ENCODE results near the gene HRH2.

Gene HRH2

DNA sequence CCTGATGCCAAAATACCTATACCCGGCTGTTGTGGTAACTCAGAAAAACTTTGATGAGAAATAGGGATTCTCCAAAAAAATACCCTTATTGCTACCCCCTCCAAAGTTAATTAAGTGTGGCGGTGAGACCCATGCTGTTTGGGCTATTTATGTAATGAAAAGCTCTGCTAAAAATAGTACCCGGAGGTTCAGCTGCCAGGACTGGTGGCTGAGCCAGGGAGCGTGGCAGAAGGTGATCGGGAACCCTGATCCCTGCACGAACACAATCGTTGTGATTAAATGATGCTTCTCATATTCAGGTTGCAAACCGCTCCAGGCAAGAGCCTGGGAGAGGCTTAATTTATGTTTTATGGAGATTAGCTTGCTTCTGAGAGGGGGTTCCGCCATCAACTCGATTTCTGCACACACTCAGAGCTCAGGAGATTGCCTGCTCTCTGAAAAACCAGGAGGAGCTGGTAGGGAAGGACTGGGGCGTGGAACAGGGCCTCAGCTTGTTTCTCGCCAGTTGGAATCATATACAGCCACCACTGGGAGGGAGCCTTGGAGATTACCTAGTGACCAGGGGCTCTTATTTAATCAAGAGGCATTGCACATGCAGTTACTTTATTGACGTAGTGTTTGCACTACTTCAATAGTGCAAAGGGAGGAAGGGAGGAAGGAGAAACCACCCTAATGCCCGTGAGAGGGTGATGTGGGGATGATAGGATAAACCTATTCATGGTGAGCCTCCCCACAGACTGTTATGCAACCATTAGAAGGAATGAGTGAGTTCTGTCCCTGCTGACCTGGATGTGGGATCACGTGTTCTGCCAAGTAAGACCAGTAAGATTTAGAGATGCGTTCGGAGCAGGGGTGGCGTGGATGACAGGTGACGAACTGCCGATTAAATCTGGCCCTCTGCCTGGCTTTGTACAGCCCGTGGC is 23.4 kb downstream of the HRH2 start:
- H3K9me3 ChIP-seq: no peaks in the 10 kb centered on the region
- H3K9ac ChIP-seq: peak overlapping the region; percentile 11; the same call in 1 of the 2 replicates
- peaks cover 41% of the 10 kb centered on the region for H3K36me3 ChIP-seq
- no peaks in the 10 kb centered on the region for H3K27me3 ChIP-seq
- H3K27ac ChIP-seq: no peak overlapping the region; the same call in 1 of the 2 replicates
- H3K4me3 ChIP-seq: no peak overlapping the region
- H4K20me1 ChIP-seq: peaks cover 58% of the 10 kb centered on the region
- peaks cover 82% of the 10 kb centered on the region for H3K4me1 ChIP-seq
- peak overlapping the region; percentile 76 for H3K4me2 ChIP-seq
- TF ChIP-seq Cebpa-rat (IDR thresholded peaks at IDR 0.05): no peak

DNA sequence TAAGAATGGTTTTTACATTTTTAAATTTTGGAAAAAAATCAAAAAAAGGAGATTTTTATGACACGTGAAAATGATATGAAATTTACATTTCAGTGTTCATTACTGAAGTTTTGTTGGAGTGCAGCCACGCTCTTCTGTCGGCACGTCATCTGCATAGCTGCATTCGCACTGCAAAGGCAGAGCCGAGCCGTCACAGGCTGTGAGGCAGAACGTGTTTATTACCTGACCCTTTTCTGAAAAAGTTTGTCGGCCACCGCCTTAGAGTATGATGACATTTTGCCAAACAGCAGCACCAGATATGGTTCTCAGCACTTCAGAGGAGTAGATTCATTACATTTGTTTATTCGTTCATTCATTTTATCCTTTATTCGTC is 24.1 kb downstream of the HRH2 start:
- Histone ChIP-seq H3K27ac (no peak overlapping the region), H3K4me1 (peaks cover 76% of the 10 kb centered on the region), H3K9ac (no peak overlapping the region), H3K9me3 (no peaks in the 10 kb centered on the region), H3K4me3 (no peak overlapping the region), H3K4me2 (no peak overlapping the region), H4K20me1 (peaks cover 53% of the 10 kb centered on the region), H3K36me3 (peaks cover 48% of the 10 kb centered on the region), H3K27me3 (no peaks in the 10 kb centered on the region)
- no peak for TF ChIP-seq Cebpa-rat (IDR thresholded peaks at IDR 0.05)

DNA sequence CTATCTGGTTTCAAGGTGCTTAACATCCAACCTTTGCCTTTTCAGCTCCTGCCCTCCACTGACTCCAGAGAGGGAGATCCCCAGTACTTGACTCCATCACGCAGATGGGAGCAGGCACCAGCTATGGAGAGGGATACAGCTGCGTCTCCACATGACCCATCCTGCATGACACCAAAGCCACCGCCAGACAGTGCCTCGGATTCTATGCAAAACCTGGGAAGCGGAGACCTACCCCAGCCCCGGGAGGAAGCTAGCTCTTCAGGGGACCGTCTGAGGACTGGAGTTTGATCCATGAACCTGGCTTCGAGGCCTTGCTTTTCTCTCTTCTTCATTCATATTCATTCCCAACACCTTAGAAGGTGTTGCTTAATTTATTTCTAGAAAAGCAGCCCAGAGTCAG is 24.8 kb downstream of the HRH2 start:
- Histone ChIP-seq H3K4me3 (no peak overlapping the region), H3K27me3 (no peaks in the 10 kb centered on the region), H4K20me1 (peaks cover 46% of the 10 kb centered on the region), H3K27ac (no peak overlapping the region), H3K9ac (no peak overlapping the region), H3K4me2 (no peak overlapping the region; the same call in 1 of the 2 replicates), H3K9me3 (no peaks in the 10 kb centered on the region), H3K36me3 (peaks cover 55% of the 10 kb centered on the region), H3K4me1 (peaks cover 69% of the 10 kb centered on the region)
- TF ChIP-seq Cebpa-rat (IDR thresholded peaks at IDR 0.05): no peak

DNA sequence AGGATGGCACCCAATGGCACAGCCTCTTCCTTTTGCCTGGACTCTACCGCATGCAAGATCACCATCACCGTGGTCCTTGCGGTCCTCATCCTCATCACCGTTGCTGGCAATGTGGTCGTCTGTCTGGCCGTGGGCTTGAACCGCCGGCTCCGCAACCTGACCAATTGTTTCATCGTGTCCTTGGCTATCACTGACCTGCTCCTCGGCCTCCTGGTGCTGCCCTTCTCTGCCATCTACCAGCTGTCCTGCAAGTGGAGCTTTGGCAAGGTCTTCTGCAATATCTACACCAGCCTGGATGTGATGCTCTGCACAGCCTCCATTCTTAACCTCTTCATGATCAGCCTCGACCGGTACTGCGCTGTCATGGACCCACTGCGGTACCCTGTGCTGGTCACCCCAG is 25.4 kb downstream of the HRH2 start:
- peaks cover 67% of the 10 kb centered on the region for H3K4me1 ChIP-seq
- H3K27me3 ChIP-seq: no peaks in the 10 kb centered on the region
- peaks cover 40% of the 10 kb centered on the region for H4K20me1 ChIP-seq
- peak overlapping the region; percentile 51 for H3K4me2 ChIP-seq
- no peaks in the 10 kb centered on the region for H3K9me3 ChIP-seq
- no peak for TF ChIP-seq Cebpa-rat (IDR thresholded peaks at IDR 0.05)
- H3K9ac ChIP-seq: no peak overlapping the region
- no peak overlapping the region for H3K27ac ChIP-seq
- peaks cover 58% of the 10 kb centered on the region for H3K36me3 ChIP-seq
- no peak overlapping the region for H3K4me3 ChIP-seq

DNA sequence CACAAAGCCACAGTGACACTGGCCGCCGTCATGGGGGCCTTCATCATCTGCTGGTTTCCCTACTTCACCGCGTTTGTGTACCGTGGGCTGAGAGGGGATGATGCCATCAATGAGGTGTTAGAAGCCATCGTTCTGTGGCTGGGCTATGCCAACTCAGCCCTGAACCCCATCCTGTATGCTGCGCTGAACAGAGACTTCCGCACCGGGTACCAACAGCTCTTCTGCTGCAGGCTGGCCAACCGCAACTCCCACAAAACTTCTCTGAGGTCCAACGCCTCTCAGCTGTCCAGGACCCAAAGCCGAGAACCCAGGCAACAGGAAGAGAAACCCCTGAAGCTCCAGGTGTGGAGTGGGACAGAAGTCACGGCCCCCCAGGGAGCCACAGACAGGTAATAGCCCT is 26.1 kb downstream of the HRH2 start:
- no peak overlapping the region for H3K27ac ChIP-seq
- peak overlapping the region; percentile 51 for H3K4me2 ChIP-seq
- peaks cover 67% of the 10 kb centered on the region for H3K4me1 ChIP-seq
- H4K20me1 ChIP-seq: peaks cover 33% of the 10 kb centered on the region; the same call in 1 of the 2 replicates
- H3K9ac ChIP-seq: no peak overlapping the region
- no peaks in the 10 kb centered on the region for H3K27me3 ChIP-seq
- H3K9me3 ChIP-seq: no peaks in the 10 kb centered on the region
- H3K4me3 ChIP-seq: no peak overlapping the region
- TF ChIP-seq Cebpa-rat (IDR thresholded peaks at IDR 0.05): no peak
- H3K36me3 ChIP-seq: peaks cover 58% of the 10 kb centered on the region

DNA sequence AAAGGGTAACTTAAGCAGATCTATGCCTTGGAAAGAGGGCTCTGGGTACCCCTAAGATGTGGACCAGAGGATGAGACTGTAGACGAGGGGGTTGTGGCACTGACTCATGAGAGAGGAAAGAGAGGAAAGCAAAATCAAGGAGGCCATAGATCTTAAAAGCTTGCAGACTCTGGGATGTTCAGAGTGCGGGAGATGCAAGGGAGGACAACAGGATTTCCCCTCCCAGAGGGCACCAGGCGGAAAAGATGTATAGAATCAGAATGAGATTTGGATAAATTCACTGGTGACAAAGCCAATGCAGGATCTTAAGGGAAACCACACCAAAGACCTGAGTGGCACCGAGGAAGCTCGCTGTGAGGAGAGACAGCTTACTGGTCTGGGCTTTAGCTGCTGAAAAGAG is 27.1 kb downstream of the HRH2 start:
- no peak overlapping the region for H3K9ac ChIP-seq
- no peak overlapping the region for H3K27ac ChIP-seq
- H3K9me3 ChIP-seq: no peaks in the 10 kb centered on the region
- no peak overlapping the region for H3K4me3 ChIP-seq
- H3K27me3 ChIP-seq: no peaks in the 10 kb centered on the region
- H3K4me2 ChIP-seq: peak overlapping the region; percentile 51
- TF ChIP-seq Cebpa-rat (IDR thresholded peaks at IDR 0.05): no peak
- H3K4me1 ChIP-seq: peaks cover 67% of the 10 kb centered on the region
- peaks cover 23% of the 10 kb centered on the region; the same call in 1 of the 2 replicates for H4K20me1 ChIP-seq
- H3K36me3 ChIP-seq: peaks cover 58% of the 10 kb centered on the region

DNA sequence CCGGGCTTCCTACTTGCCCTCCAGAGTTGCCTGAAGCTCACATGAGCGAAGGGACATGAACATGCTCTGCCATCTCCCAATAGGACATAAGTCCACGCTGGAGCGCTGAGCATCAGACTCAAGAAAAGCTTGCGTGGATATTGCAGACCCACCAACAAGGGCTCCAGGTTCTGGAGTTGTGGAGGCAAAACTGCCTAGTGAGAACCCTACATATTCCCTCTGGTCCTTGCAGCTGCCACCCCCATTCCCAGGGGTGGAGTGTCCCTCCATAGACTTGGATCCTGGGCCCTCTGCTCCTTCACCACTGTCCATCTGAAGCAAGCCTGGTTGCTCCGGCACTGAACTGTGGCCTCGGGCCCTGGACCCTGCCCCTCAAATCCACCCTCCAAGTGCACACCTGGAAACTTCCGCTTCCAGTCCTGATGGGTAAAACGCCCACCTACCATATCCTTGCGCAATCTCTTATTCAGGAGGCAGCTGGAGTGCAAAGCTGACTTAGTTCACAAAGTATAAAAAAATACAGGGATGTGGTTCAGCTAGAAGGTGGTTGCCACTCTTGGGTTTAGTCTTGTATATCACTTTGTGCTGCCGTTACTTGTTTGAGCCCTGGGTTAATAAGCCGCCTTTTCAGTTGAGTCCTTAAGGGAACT is 28.0 kb downstream of the HRH2 start:
- Histone ChIP-seq H3K27me3 (no peaks in the 10 kb centered on the region), H3K4me3 (no peak overlapping the region), H3K9ac (no peak overlapping the region), H3K9me3 (no peaks in the 10 kb centered on the region), H3K4me2 (no peak overlapping the region), H3K4me1 (peaks cover 67% of the 10 kb centered on the region), H3K27ac (no peak overlapping the region), H3K36me3 (peaks cover 58% of the 10 kb centered on the region), H4K20me1 (peaks cover 14% of the 10 kb centered on the region; the same call in 1 of the 2 replicates)
- TF ChIP-seq Cebpa-rat (IDR thresholded peaks at IDR 0.05): peak; percentile 68; the same call in 1 of the 2 replicates

DNA sequence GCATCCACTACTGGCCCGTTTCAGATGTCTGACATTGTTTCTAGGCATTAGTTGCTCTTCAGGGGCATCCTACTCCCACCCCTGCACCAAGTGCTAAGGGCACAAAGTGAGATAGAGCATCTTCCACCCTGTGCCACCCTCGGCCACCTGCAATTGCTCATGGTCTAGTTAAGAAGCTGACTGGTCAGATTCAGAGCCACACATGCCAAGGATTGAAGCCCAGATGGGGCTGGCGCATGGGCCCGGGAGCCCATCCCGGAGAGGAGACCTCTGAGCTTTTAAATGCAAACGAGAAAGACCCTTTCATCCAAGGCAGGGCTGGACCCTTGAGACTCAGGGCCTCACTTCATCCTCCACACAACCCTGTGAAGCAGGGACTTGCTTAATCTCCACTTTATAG is 28.5 kb downstream of the HRH2 start:
- no peaks in the 10 kb centered on the region for H3K27me3 ChIP-seq
- no peak overlapping the region for H3K4me3 ChIP-seq
- peaks cover 67% of the 10 kb centered on the region for H3K4me1 ChIP-seq
- no peak for TF ChIP-seq Cebpa-rat (IDR thresholded peaks at IDR 0.05)
- H3K36me3 ChIP-seq: peaks cover 58% of the 10 kb centered on the region
- no peak overlapping the region for H3K27ac ChIP-seq
- no peaks in the 10 kb centered on the region for H3K9me3 ChIP-seq
- H4K20me1 ChIP-seq: peaks cover 9% of the 10 kb centered on the region; the same call in 1 of the 2 replicates
- no peak overlapping the region for H3K4me2 ChIP-seq
- H3K9ac ChIP-seq: no peak overlapping the region

DNA sequence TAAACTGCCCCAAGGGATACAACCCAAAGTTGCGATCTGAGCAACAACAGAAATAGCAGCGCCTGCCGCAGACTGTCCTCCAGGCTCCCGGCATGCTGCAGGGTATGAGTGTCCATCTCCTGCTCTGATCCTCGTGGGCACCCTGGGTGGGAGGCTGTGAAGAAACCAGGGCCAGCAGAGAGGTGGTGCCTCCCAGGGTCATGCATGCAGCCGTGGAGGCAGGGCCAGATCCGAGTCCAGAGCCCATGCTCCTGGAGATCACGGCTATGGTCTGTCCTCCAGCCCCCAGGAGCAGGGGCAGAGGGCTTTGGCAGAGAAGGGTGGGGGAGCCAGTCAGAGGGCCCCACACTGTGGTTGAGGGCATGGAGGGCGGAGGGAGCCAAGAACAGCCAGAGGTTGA is 29.0 kb downstream of the HRH2 start:
- H3K4me3 ChIP-seq: no peak overlapping the region
- H3K9me3 ChIP-seq: no peaks in the 10 kb centered on the region
- no peak overlapping the region for H3K27ac ChIP-seq
- TF ChIP-seq Cebpa-rat (IDR thresholded peaks at IDR 0.05): no peak
- no peak overlapping the region for H3K9ac ChIP-seq
- H4K20me1 ChIP-seq: peaks cover 7% of the 10 kb centered on the region; the same call in 1 of the 2 replicates
- no peak overlapping the region for H3K4me2 ChIP-seq
- peaks cover 66% of the 10 kb centered on the region for H3K4me1 ChIP-seq
- H3K27me3 ChIP-seq: no peaks in the 10 kb centered on the region
- peaks cover 58% of the 10 kb centered on the region for H3K36me3 ChIP-seq

DNA sequence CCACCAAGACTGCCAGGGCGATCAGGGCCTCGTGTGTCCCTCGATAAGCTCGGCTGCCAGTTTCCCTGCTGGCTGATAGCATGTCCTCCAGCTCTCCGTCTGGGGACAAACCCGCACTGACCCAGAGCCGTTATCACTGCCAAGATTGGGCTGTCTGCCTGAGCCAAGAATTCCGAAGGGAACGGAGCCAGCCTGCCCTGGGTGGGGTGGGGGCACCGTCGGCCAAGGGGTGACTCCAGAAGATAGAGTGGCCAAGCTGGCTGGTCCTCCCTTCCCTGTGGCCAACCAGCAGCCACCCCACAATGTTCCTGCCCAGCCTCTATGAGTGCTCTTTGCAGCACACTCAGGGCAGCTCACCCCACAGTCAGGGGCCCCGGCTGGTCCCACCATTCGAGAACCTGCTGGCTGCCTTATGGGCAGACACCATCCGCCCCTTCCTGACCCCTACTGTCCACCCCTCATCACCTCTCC is 29.4 kb downstream of the HRH2 start:
- no peak for TF ChIP-seq Cebpa-rat (IDR thresholded peaks at IDR 0.05)
- H3K9me3 ChIP-seq: no peaks in the 10 kb centered on the region
- peaks cover 67% of the 10 kb centered on the region for H3K4me1 ChIP-seq
- H3K27me3 ChIP-seq: no peaks in the 10 kb centered on the region
- H4K20me1 ChIP-seq: peaks cover 7% of the 10 kb centered on the region; the same call in 1 of the 2 replicates
- H3K4me3 ChIP-seq: no peak overlapping the region
- H3K36me3 ChIP-seq: peaks cover 58% of the 10 kb centered on the region
- H3K9ac ChIP-seq: no peak overlapping the region
- H3K27ac ChIP-seq: no peak overlapping the region
- H3K4me2 ChIP-seq: no peak overlapping the region
